Amniotic epithelial cell (primary cell): ENCODE measurements around the gene GCHFR.

Experiments used
- DNase-seq: peaks from one replicate; pipeline ENCODE4 v3.0.0-alpha.2; 2010; ENCODE audit warnings: low read depth

The GCHFR gene

DNA sequence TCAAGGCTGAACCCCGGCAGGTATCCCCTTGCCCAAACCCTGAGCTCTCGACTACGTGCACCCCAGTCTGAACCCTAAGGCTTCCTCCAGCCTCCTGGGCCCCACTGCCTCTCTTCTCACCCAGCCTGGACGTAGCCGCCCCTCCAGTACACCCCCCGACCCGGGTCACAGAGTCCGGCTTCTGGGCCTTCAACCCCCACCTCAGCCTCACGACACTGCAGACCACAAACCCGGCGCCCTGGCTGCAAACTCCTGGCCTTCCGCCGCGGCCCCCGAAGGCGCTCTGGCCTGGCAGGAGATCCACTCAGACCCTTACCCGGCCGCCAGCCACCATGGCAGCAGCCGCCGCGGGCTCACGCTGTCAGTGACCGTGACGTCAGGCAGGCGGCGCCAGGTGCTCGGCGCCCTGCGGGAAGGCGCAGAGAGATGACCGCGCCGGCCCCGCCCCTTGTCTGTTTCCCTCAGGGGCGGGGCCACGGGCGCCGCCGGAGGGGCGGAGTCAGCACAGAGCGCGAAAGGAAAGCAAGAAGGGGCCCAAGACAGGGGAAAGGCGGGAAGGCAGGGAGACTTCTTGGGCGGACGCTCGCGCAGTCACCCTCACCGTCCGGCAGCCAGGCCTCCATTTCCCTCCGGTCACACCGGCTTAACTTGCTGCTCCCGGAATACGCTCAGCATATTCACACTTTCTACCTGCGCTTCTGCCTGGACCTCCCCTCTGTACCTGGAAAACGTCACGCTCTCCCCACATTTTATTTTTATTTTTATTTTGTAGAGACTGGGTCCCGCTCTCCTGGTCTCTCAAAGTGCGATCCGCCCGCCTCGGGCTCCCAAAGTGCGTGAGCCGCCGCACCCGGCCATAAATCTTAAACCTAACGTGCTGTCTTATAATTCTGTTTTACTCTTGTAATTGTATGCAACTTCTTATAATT lies 8.7 kb upstream of the GCHFR start, which contains the start of gene RMDN3:
Gene RMDN3 (minus strand): TSS at position 372 of the 929 bp plus-strand sequence. CDS start 471 bp downstream, outside the sequence.
- DNase-seq = peak; percentile 79

DNA sequence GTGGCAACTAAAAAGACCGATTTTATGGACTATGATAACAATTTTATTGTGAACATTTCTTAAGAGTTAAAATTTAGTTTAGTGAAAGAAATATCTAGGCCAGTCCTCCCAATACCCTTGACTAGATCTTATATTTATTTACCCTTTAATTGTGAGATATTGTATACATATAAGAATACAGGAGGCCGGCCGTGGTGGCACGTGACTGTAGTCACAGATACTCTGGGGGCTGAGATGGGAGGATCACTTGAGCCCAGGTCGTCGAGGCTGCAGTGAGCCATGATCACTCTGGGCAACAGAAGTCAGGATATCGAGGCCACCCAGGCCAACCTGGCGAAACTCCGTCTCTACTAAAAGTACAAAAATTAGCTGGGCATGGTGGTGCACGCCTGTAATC lies 8.1 kb upstream of the GCHFR start:
- no peak for DNase-seq

DNA sequence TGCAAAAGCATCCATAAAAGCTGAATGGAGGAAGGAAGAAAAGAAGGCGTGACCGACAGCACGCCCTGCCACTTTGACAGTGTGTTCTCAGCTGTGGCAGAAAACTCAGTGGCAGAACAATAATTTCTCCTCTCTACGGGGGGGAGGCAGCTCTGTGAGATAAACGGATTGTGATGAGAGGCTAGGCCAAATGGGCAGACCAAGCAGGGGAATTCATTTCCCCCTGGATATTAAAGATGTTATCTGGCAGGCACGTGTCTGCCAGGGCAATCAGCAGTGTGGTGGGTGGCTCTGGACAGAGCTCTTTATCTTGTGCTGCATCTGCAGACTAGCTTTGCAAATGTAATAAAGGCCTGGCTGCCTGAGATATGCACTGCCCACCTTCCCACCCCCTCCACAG lies 6.9 kb upstream of the GCHFR start:
- DNase-seq = no peak

- no peak for DNase-seq
Measured at GRCh38 chr15:40759961-40760360, 3.9 kb upstream of the GCHFR start.

- DNase-seq = peak; percentile 26
Measured at GRCh38 chr15:40762919-40763800, 708 bp upstream of the GCHFR start.

DNA sequence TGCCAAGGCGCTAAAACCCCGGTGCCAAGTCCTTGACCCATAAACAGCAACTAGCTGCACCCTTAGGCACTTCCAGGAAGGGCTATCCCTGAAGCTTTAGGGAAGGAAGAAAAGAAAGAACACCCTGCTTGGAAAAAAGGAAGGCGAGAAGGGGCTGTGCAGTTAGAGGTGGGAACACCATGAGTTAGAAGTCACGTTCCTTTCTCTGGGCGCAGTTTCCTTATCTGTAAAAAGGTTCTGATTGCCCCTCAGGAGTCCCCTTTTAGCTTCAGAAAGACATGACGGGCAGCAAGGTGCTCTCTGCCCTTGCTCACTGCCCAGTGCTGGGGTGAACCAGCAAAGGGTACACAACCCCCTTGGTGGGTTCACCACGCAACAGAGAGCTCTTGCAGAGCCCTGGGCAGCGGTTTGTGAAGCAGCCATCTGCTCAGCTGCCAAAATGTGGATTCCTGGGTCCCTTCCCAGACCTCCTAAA lies 798 bp downstream of the GCHFR start:
- DNase-seq = peak; percentile 19

DNA sequence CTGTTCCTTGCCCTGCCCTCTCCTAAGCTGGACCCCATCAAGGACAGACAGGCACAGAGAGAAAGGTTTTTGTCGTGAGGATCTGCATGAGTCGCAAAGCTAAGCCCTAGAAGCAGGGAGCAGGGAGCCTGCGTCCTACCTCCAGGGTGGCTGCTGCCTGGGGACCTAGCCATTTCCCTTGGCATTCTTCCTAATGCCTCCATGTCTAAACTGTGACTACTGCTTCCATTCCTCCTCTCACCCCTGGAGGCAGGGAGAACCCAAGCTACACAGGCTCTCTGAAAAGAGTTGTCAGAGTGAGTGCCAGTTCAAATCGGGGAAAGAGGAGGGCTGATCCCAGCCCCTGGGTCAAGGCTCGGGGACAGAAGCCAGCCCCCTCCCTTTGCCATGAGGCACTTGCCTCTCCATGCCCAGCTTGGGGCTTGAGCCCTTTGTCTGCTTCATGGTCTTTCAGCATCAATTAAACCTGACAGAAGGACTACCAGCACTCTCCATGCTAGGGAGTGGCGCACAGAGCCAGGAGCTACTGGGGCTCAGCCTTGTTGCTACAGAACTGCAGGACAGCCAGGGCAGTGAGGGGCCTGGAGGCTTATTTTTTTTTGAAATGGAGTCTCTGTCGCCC lies 2.4 kb downstream of the GCHFR start:
- no peak for DNase-seq

GRCh38 chr15:40766906-40767837 lies 3.3 kb downstream of the GCHFR start:
- DNase-seq = peak; percentile 67

GRCh38 chr15:40767838-40768500 lies 4.1 kb downstream of the GCHFR start:
- no peak for DNase-seq

- no peak for DNase-seq
Measured at GRCh38 chr15:40768521-40769273, 4.8 kb downstream of the GCHFR start.

DNA sequence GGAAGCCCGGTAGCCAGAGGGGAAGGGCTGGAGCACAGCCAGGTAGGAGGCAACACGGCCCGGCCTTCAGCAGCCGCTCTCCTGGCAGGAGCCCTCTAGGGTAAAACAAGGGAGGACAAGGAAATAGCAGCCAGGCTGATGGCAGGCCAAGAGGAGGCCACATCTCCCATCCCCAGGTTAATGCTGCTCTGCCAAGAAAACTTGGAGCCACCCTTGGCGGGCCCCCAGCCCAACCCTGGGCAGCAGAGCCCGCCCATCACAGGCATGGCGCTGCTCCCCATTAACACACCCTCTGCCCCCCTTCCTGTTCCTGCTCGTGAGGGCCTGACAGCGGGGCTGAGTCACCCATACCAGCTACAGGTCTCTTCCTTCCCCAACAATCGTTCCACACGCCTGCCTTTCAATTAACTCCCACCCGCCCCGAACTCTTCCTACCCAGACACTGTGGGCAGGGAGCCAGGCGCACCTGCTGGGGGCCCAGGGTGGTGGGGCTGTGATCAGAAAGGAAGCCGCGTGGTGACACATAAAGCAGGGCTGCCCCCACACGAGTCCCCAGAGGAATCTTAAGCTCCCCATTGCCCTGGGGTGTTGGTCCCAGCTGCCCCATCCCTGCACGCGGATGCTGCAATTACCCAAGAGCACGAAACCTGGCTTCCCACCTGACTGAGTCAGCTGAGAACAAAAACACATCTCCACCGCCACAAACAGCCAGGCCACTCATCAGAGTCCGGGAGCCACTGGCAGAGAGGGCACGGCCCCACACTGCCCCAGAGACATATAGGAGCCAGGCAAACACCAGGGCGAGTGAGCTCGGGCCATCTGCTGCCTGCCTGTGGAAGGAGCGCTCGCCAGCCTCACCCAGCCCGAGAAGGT lies 5.6 kb downstream of the GCHFR start, which contains the start of gene C15orf62:
Gene C15orf62 (plus strand): TSS at position 707 of the 873 bp plus-strand sequence. CDS start 516 bp downstream, outside the sequence.
- DNase-seq = peak; percentile 58

DNA sequence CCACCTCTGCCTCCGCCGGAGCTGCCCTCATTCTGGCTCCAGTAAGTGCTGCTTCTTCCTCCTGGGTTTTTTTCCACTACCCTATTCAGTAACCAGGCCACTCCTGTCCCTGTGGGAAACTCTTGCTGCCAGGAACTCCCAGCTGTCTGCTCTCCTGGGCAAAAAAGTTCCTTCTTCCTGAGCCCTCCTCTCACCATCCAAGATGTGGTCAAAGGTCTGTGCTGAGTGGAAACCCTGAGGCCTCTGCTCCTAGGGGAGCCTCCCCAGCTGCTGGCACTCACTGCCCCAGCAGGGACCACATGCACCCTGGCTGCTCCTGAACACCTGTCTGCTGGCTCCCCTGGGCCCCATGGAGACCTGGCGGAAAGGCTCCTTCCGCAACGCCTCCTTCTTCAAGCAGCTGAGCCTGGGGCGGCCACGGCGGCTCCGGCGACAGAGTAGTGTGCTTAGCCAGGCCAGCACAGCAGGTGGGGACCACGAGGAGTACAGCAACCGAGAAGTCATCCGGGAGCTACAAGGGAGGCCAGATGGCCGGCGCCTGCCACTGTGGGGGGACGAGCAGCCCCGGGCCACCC lies 6.4 kb downstream of the GCHFR start:
- no peak for DNase-seq

- DNase-seq = no peak
Measured at GRCh38 chr15:40771242-40771641, 7.4 kb downstream of the GCHFR start.

DNA sequence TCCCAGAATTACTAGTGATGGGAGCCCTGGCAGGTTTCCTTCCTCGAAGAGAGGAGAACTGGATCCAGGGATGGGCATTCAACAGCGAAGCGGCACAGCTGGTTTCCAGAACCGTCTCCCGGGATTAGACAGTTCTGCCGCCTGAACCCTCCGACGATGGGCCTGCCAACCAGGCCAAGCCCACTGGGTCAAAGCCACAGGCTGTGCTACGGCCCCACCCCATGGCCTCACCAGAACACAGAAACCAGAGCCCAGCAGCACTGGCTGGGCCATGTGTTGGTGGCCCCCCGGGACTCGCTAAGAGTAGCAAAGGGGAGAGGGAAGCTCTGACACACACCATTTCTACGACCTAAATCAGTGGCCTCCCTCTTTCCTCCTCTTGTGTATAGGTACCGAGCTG lies 8.1 kb downstream of the GCHFR start:
- DNase-seq = no peak

DNA sequence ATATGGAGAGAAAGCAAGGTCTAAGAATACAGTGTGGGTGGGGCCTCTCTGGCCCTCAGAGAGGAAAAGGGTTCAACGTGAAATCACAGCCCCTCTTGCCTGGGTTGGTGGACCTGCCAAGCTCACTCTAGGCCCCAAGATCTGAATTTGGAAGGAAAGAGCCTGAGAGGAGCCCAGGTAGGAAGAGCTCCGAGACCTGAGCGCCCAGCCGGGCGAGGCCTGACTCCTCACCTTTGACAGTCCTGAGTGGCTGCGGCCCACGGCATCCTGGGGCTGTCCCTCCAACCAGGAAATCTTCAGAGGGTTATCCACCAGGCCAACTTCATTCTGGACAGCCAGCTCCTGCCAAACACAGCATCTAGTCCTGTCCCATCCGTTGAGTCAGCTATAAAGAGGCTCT lies 9.6 kb downstream of the GCHFR start:
- no peak for DNase-seq

- DNase-seq = no peak
Measured at GRCh38 chr15:40773902-40774301, 10.0 kb downstream of the GCHFR start.

DNA sequence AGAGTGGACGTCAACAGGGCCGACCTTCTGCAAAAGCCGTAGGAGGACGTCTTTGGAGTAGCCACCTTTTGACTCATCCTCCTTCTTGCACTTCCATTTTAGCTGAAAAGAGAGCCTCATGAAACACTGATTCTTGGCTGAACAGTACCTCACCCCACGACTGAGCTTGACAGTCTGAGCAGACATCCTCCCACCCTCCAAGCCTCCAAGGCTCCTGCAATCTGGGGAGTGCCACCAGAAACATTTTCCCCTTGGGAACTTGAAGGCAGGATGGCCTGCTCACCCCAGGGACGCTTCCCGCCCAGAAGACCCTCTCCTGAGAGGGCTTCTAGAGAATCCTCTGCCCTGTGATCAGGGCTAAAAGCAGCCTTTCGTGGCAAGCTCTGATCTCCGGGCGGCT lies 11.1 kb downstream of the GCHFR start:
- DNase-seq = no peak
